ENCODE data around the gene TNK1.
"Not testable (repeated sequence)": the region's sequence is repeated elsewhere in the genome, so short reads cannot be mapped to it uniquely, and the experiment has no call there.

Gene TNK1

GRCh38 chr17:7380855-7381683 lies at the start of gene TNK1:
Gene TNK1 (plus strand): TSS chr17:7381089. CDS start chr17:7382927, 1,838 bp downstream.
- Histone ChIP-seq H3K36me3 (ENCODE audit: control insufficient read depth, insufficient read depth, low read length) (no peaks in the 10 kb centered on the region), H3K27me3 (replicated peaks; ENCODE audit: control insufficient read depth, insufficient read depth, low read length) (no peaks in the 10 kb centered on the region; the same call in 1 of the 2 replicates), H3K4me3 (replicated peaks; ENCODE audit: low read depth, low read length) (no peak within 1 kb of the TSS)
- no peak for DNase-seq (ENCODE audit: extremely low read depth, insufficient read length)
- no peak for TF ChIP-seq CTCF (IDR thresholded peaks at IDR 0.05; ENCODE audit: insufficient read depth, low read length, poor library complexity, severe bottlenecking)

- Histone ChIP-seq H3K4me3 (replicated peaks; ENCODE audit: low read depth, low read length) (peak overlapping the region; percentile 22), H3K27me3 (replicated peaks; ENCODE audit: control insufficient read depth, insufficient read depth, low read length) (no peaks in the 10 kb centered on the region), H3K36me3 (ENCODE audit: control insufficient read depth, insufficient read depth, low read length) (no peaks in the 10 kb centered on the region)
- no peak for TF ChIP-seq CTCF (IDR thresholded peaks at IDR 0.05; ENCODE audit: insufficient read depth, low read length, poor library complexity, severe bottlenecking)
- DNase-seq (ENCODE audit: extremely low read depth, insufficient read length) = no peak
Measured at GRCh38 chr17:7332111-7332510, 48.8 kb upstream of the TNK1 start.

- peak overlapping the region; percentile 22 for H3K4me3 ChIP-seq (replicated peaks; ENCODE audit: low read depth, low read length)
- not testable (repeated sequence) for H3K36me3 ChIP-seq (ENCODE audit: control insufficient read depth, insufficient read depth, low read length); H3K27me3 ChIP-seq (replicated peaks; ENCODE audit: control insufficient read depth, insufficient read depth, low read length); DNase-seq (ENCODE audit: extremely low read depth, insufficient read length)
Measured at GRCh38 chr17:7332600-7333069, 48.3 kb upstream of the TNK1 start.

GRCh38 chr17:7334938-7335538 lies 45.9 kb upstream of the TNK1 start:
- Histone ChIP-seq H3K4me3 (replicated peaks; ENCODE audit: low read depth, low read length) (no peak overlapping the region), H3K36me3 (ENCODE audit: control insufficient read depth, insufficient read depth, low read length) (peaks cover 2% of the 10 kb centered on the region), H3K27me3 (replicated peaks; ENCODE audit: control insufficient read depth, insufficient read depth, low read length) (no peaks in the 10 kb centered on the region)
- TF ChIP-seq CTCF (IDR thresholded peaks at IDR 0.05; ENCODE audit: insufficient read depth, low read length, poor library complexity, severe bottlenecking) = no peak
- DNase-seq (ENCODE audit: extremely low read depth, insufficient read length) = no peak

- not testable (repeated sequence) for DNase-seq (ENCODE audit: extremely low read depth, insufficient read length); H3K27me3 ChIP-seq (replicated peaks; ENCODE audit: control insufficient read depth, insufficient read depth, low read length); H3K36me3 ChIP-seq (ENCODE audit: control insufficient read depth, insufficient read depth, low read length)
- peak overlapping the region; percentile 95 for H3K4me3 ChIP-seq (replicated peaks; ENCODE audit: low read depth, low read length)
Measured at GRCh38 chr17:7335765-7336164, 45.1 kb upstream of the TNK1 start.

GRCh38 chr17:7336240-7337175 lies 44.4 kb upstream of the TNK1 start, which contains the start of gene ACAP1:
Gene ACAP1 (plus strand): TSS chr17:7336529. CDS start chr17:7336735, 206 bp downstream.
- H3K36me3 ChIP-seq (ENCODE audit: control insufficient read depth, insufficient read depth, low read length) = peaks cover 5% of the 10 kb centered on the region
- peak; percentile 83 for DNase-seq (ENCODE audit: extremely low read depth, insufficient read length)
- TF ChIP-seq CTCF (IDR thresholded peaks at IDR 0.05; ENCODE audit: insufficient read depth, low read length, poor library complexity, severe bottlenecking) = no peak
- no peaks in the 10 kb centered on the region for H3K27me3 ChIP-seq (replicated peaks; ENCODE audit: control insufficient read depth, insufficient read depth, low read length)
- peak within 1 kb of the TSS; percentile 95 for H3K4me3 ChIP-seq (replicated peaks; ENCODE audit: low read depth, low read length)

- Histone ChIP-seq H3K36me3 (ENCODE audit: control insufficient read depth, insufficient read depth, low read length) (peaks cover 11% of the 10 kb centered on the region), H3K4me3 (replicated peaks; ENCODE audit: low read depth, low read length) (peak overlapping the region; percentile 95)
- not testable (repeated sequence) for H3K27me3 ChIP-seq (replicated peaks; ENCODE audit: control insufficient read depth, insufficient read depth, low read length); DNase-seq (ENCODE audit: extremely low read depth, insufficient read length)
Measured at GRCh38 chr17:7337600-7337999, 43.3 kb upstream of the TNK1 start.

Data from GM06990 (cell line).